ENCODE results near the gene GAD1.

The GAD1 gene

GRCh38 chr2:170887896-170888295 is 71.2 kb downstream of the GAD1 start:
- no peak for DNase-seq (ENCODE audit: low read depth)
- no peak overlapping the region for H3K4me3 ChIP-seq (ENCODE audit: low read depth, low read length)
- no peak for TF ChIP-seq CTCF (conservative IDR thresholded peaks at IDR 0.05; ENCODE audit: low read depth, low read length)

GRCh38 chr2:170891893-170892292 is 75.2 kb downstream of the GAD1 start:
- no peak overlapping the region for H3K4me3 ChIP-seq (ENCODE audit: low read depth, low read length)
- DNase-seq (ENCODE audit: low read depth): no peak

DNA sequence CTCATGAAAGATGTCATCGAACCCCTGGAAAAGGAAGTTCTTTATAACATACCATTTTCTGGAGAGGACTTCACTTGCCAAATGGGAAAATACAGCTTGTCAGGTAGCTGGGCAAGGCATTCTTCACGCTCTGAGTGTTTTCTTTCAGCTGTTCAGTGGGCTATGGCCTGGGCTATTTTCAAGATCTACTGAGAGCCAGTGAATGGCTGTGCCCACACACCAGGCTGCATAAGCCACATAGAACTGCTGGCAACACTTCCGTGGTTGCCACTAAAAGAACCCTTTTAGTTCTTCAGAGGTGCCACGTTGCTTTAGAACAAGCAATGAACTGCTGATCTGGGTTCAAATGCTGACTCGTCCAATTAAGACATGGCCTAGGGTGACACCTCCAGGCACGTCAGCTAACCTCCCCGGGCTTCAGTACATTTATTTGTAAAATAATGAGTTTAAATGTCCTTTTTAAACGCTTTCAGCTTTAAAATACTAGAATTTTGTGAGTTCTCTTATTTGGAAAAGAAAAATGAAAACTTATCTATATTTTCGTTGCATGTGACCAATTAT is 75.8 kb downstream of the GAD1 start:
- no peak for DNase-seq (ENCODE audit: low read depth)
- no peak for TF ChIP-seq CTCF (conservative IDR thresholded peaks at IDR 0.05; ENCODE audit: low read depth, low read length)
- no peak overlapping the region for H3K4me3 ChIP-seq (ENCODE audit: low read depth, low read length)

More at GRCh38 chr2:170891893-170892292, 75.2 kb downstream of the GAD1 start:
- no peak for TF ChIP-seq CTCF (conservative IDR thresholded peaks at IDR 0.05; ENCODE audit: low read depth, low read length)

DNA sequence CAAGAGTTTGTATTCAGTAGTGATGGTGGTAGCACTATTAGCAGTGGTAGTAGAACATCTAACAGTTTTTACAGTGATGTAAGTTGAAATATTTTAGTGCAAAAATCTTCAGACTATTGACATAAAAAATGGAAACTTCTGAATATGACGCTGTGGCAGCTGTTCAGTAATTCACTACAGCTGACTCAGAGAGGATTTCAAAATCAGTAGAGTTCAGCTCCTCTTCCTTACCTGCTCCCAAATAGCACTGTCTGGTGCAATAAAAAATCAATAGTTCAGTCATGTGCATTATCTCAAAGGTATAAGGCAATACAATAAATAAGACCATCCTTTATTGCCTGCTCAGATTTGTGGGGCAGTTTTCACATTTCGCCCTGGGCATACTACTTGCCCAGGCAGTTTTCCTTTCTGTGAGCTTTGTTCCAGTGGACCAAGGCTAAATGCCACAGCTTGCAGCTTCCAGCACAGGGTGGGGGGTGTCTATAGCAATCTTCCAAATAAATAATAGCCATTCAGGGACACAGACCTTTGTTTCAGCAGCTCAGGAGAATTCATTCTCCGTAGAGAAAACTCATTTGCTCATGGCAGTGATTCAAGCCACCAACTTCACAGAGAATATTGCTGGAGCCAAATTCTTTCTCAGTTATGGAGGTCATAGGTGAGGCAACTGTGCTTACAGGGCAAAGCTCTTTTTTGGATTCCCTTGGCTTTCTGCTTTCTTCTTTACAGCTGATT is 78.5 kb downstream of the GAD1 start:
- DNase-seq (ENCODE audit: low read depth): peak; percentile 51
- no peak overlapping the region for H3K4me3 ChIP-seq (ENCODE audit: low read depth, low read length)
- TF ChIP-seq CTCF (conservative IDR thresholded peaks at IDR 0.05; ENCODE audit: low read depth, low read length): no peak

DNA sequence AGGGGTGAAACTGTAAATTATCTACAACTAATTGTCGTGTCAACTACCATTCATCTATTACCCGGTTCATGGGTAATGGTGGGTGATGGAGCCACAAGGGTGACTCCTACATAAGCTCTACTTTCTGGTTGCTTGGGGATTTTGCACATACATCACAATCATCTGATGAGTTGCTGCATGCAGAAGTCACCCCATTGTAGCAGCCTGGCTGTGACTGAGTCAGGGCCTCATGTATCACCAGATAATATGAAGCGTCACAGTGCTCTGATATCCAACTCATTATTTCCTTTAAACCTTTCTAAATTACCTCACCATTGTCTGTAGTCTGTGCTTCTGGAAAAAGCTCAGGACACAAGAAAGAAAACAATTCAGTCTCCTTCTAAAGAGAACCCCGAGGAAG is 79.9 kb downstream of the GAD1 start:
- no peak overlapping the region for H3K4me3 ChIP-seq (ENCODE audit: low read depth, low read length)
- no peak for DNase-seq (ENCODE audit: low read depth)
- no peak for TF ChIP-seq CTCF (conservative IDR thresholded peaks at IDR 0.05; ENCODE audit: low read depth, low read length)

DNA sequence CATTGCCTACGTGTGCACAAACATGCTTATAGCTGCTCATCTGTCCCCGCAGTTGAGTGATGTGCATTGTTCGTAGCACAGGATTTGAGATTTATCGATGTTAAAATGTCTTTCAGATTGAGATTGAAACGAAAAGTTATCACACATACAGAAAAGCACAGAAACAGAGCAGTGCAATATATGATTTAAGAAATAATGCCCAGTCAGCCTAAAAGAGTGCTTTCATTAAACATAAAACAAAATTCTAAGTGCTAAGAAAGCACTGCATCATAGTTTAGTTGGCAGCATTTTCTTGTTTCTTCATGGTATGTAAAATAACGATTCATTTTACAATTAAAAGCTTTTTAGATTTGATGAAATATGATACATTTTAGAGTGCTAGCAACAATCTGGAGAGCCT is 80.4 kb downstream of the GAD1 start:
- no peak for TF ChIP-seq CTCF (conservative IDR thresholded peaks at IDR 0.05; ENCODE audit: low read depth, low read length)
- DNase-seq (ENCODE audit: low read depth): no peak
- H3K4me3 ChIP-seq (ENCODE audit: low read depth, low read length): no peak overlapping the region

- TF ChIP-seq CTCF (conservative IDR thresholded peaks at IDR 0.05; ENCODE audit: low read depth, low read length): no peak
- no peak overlapping the region for H3K4me3 ChIP-seq (ENCODE audit: low read depth, low read length)
- no peak for DNase-seq (ENCODE audit: low read depth)
These were observed 89.2 kb downstream of the GAD1 start for GRCh38 chr2:170905864-170906263.
